PC-9 (cell line): Measurements from ENCODE around the gene PBXIP1. TPM values are rescaled to one million over a fixed set of nuclear protein-coding genes. Genes with fewer than 3 reads are reported as not detected.

Experiments used
- BruUV-seq: library from RNA; stranded (reverse); fragments of 400-500 nt; replicated peaks from 2 replicates; lab custom pipeline; 2021; lab: Mats Ljungman, UMichigan
- CTCF ChIA-PET: fragments of 300-600 bp; sonication (Branson Sonifier 250); formaldehyde crosslinking; loops from one replicate; lab custom pipeline; 2022; ENCODE audit warnings: antibody characterized with exemption; lab: Charles Lee
- POLR2A ChIA-PET: fragments of 300-600 bp; sonication (Branson Sonifier 250); formaldehyde crosslinking; loops from one replicate; lab custom pipeline; 2022; ENCODE audit warnings: antibody characterized with exemption; ENCODE audit not compliant: unreplicated experiment; lab: Charles Lee
- DNase-seq, 2 experiments: peaks; one replicate each; pipeline versions ENCODE4 v3.0.0 to v3.0.0-alpha.2; 2015 to 2022; ENCODE audit warnings: mixed read lengths in 1 of 2
- H2AFZ ChIP-seq: fragments of 200-600 bp; sonication (generic); 2 replicates; pipeline ENCODE4 v1.8.1; 2017; ENCODE audit warnings: antibody characterized with exemption
- H3F3A ChIP-seq: fragments of 200-600 bp; sonication (generic); 2 replicates; pipeline ENCODE4 v1.8.1; 2017; ENCODE audit warnings: antibody characterized with exemption, mild to moderate bottlenecking, low read depth; ENCODE audit not compliant: insufficient read depth
- H3K27ac ChIP-seq: fragments of 200-600 bp; sonication (generic); 2 replicates; pipeline ENCODE4 v1.6.1; 2016; ENCODE audit warnings: mixed run types
- H3K27me3 ChIP-seq: fragments of 200-600 bp; sonication (generic); 2 replicates; pipeline ENCODE4 v1.6.1; 2016; ENCODE audit warnings: low read depth, mixed run types; ENCODE audit not compliant: insufficient read depth
- H3K36me3 ChIP-seq: fragments of 200-600 bp; sonication (generic); 2 replicates; pipeline ENCODE4 v1.6.1; 2016; ENCODE audit warnings: low read depth, mixed run types
- H3K4me1 ChIP-seq: fragments of 200-600 bp; sonication (generic); replicated peaks from 2 replicates; pipeline ENCODE4 v1.6.1; 2016; ENCODE audit warnings: mixed run types; ENCODE audit not compliant: insufficient read depth
- H3K4me2 ChIP-seq: fragments of 200-600 bp; sonication (generic); 2 replicates; pipeline ENCODE4 v1.6.1; 2017; ENCODE audit warnings: mixed run types
- H3K4me3 ChIP-seq: fragments of 200-600 bp; sonication (generic); 2 replicates; pipeline ENCODE4 v1.6.1; 2016; ENCODE audit warnings: mixed run types
- H3K79me2 ChIP-seq: fragments of 200-600 bp; sonication (generic); 2 replicates; pipeline ENCODE4 v1.6.1; 2017; ENCODE audit warnings: low read depth, mixed run types
- H3K9me2 ChIP-seq: fragments of 200-600 bp; sonication (generic); 2 replicates; pipeline ENCODE4 v1.8.1; 2017; ENCODE audit warnings: mild to moderate bottlenecking; ENCODE audit not compliant: insufficient read depth
- H3K9me3 ChIP-seq: fragments of 200-600 bp; sonication (generic); 2 replicates; pipeline ENCODE4 v1.8.1; 2016; ENCODE audit warnings: low read depth; ENCODE audit not compliant: insufficient read depth
- H4K20me1 ChIP-seq: fragments of 200-600 bp; sonication (generic); 2 replicates; pipeline ENCODE4 v1.8.1; 2017; ENCODE audit not compliant: insufficient read depth
- CTCF ChIP-seq: fragments of 200-600 bp; sonication (generic); conservative IDR thresholded peaks from 2 replicates; pipeline ENCODE4 v1.6.1; 2017; ENCODE audit warnings: mixed run types, antibody characterized with exemption, mild to moderate bottlenecking, moderate library complexity
- EZH2 ChIP-seq: fragments of 200-600 bp; sonication (generic); IDR thresholded peaks from 2 replicates; pipeline ENCODE4 v1.8.0; 2017; ENCODE audit warnings: antibody characterized with exemption, low read depth
- intact Hi-C: fragments of 100-400 bp; cut with micrococcal nuclease; formaldehyde crosslinking; loops from one replicate; pipeline ENCODE4 v1.10.0; 2022; ENCODE audit not compliant: unreplicated experiment
- total RNA-seq: library from RNA; stranded (reverse); gene quantifications from 2 replicates; pipeline ENCODE4 v1.2.3, GENCODE V29; 2021

Gene PBXIP1
- total RNA-seq, 1 experiment from 2014 or later = 40.2 TPM

GRCh38 chr1:154926201-154926600 lies 29.7 kb downstream of the PBXIP1 start:
- BruUV-seq = no TSS peak

GRCh38 chr1:154925335-154926170 lies 30.3 kb downstream of the PBXIP1 start:
- Histone ChIP-seq H3K4me3 (no peak overlapping the region), H3K27ac (no peak overlapping the region), H3K9me2 (no peaks in the 10 kb centered on the region), H3K4me2 (no peak overlapping the region), H3K9me3 (no peaks in the 10 kb centered on the region), H3K4me1 (no peaks in the 10 kb centered on the region), H3F3A (no peaks in the 10 kb centered on the region), H2AFZ (no peak overlapping the region), H3K79me2 (no peaks in the 10 kb centered on the region), H3K36me3 (peaks cover 4% of the 10 kb centered on the region; the same call in 1 of the 2 replicates), H3K27me3 (no peaks in the 10 kb centered on the region), H4K20me1 (no peaks in the 10 kb centered on the region)
- CTCF ChIA-PET = no interaction called here
- no TSS peak for BruUV-seq
- DNase-seq = no peak
- no peak for TF ChIP-seq EZH2
- TF ChIP-seq CTCF = no peak
- intact Hi-C loops = no loop called here
- POLR2A ChIA-PET = no interaction called here

More at GRCh38 chr1:154926201-154926600, 29.7 kb downstream of the PBXIP1 start:
- no peaks in the 10 kb centered on the region for H3K4me1 ChIP-seq
- H2AFZ ChIP-seq = no peak overlapping the region
- no peak overlapping the region for H3K4me2 ChIP-seq
- intact Hi-C loops = no loop called here
- ChIA-PET POLR2A (no interaction called here), CTCF (interaction anchor here (0.6 kb wide), 1 partner anchor 70 kb away, joined by 7 read pairs; no protein-coding TSS in a partner anchor)
- H3F3A ChIP-seq = 0 out of 2 replicates have a peak, but pooled peaks cover under 1% of the 10 kb centered on the region
- H4K20me1 ChIP-seq = no peaks in the 10 kb centered on the region
- no peak overlapping the region for H3K27ac ChIP-seq
- H3K27me3 ChIP-seq = no peaks in the 10 kb centered on the region
- H3K4me3 ChIP-seq = no peak overlapping the region
- H3K36me3 ChIP-seq = peaks cover 4% of the 10 kb centered on the region; the same call in 1 of the 2 replicates
- TF ChIP-seq CTCF = no peak
- no peak for TF ChIP-seq EZH2
- DNase-seq = no peak
- H3K9me2 ChIP-seq = no peaks in the 10 kb centered on the region
- H3K79me2 ChIP-seq = no peaks in the 10 kb centered on the region
- H3K9me3 ChIP-seq = no peaks in the 10 kb centered on the region

- TF ChIP-seq CTCF (no peak), EZH2 (no peak)
- ChIA-PET POLR2A (no interaction called here), CTCF (no interaction called here)
Measured at GRCh38 chr1:154923695-154924094, 32.2 kb downstream of the PBXIP1 start.

More at GRCh38 chr1:154923695-154924094, 32.2 kb downstream of the PBXIP1 start:
- Histone ChIP-seq H3K4me1 (no peaks in the 10 kb centered on the region), H3F3A (no peaks in the 10 kb centered on the region), H3K79me2 (no peaks in the 10 kb centered on the region), H3K9me2 (no peaks in the 10 kb centered on the region), H3K4me3 (no peak overlapping the region), H3K27ac (no peak overlapping the region), H3K36me3 (peaks cover 4% of the 10 kb centered on the region; the same call in 1 of the 2 replicates), H3K4me2 (no peak overlapping the region), H3K27me3 (no peaks in the 10 kb centered on the region), H3K9me3 (no peaks in the 10 kb centered on the region), H2AFZ (no peak overlapping the region), H4K20me1 (no peaks in the 10 kb centered on the region)
- intact Hi-C loops = no loop called here
- no TSS peak for BruUV-seq
- DNase-seq = no peak
